IMR-90 (cell line): ENCODE measurements around the gene TULP4. TPM values are rescaled to one million over a fixed set of nuclear protein-coding genes. Genes with fewer than 3 reads are reported as not detected.

Experiments
- ATAC-seq: fragments of 200-7000 bp; cut with Tn5 transposase; 2 replicates; pipeline ENCODE4 v1.9.1; 2020; ENCODE audit warnings: low read depth, mild to moderate bottlenecking, moderate library complexity
- BruUV-seq: library from RNA; stranded (reverse); fragments of 400-500 nt; replicated peaks from 2 replicates; lab custom pipeline; 2021; lab: Mats Ljungman, UMichigan
- CTCF ChIA-PET: fragments of 300-600 bp; formaldehyde crosslinking; extraction: SDS; loops from one replicate; lab custom pipeline; 2021; ENCODE audit warnings: antibody characterized with exemption; lab: Yijun Ruan, JAX
- POLR2A ChIA-PET: fragments of 300-600 bp; sonication (Branson Sonifier 250); formaldehyde crosslinking; loops from one replicate; lab custom pipeline; 2022; ENCODE audit warnings: antibody characterized with exemption; ENCODE audit not compliant: unreplicated experiment; lab: Charles Lee
- DNase-seq: peaks from one replicate; pipeline ENCODE4 v3.0.0; 2013
- H2AFZ ChIP-seq: replicated peaks from 2 replicates; pipeline ENCODE3; 2013; ENCODE audit warnings: low read length, mild to moderate bottlenecking; ENCODE audit not compliant: poor library complexity
- H2AK5ac ChIP-seq: 2 replicates; pipeline ENCODE4 v1.6.1; 2013; ENCODE audit warnings: low read depth, low read length, inconsistent platforms
- H2AK9ac ChIP-seq: replicated peaks from 2 replicates; pipeline ENCODE3; 2013; ENCODE audit warnings: mild to moderate bottlenecking, low read depth, low read length, moderate library complexity; ENCODE audit not compliant: poor library complexity
- H2BK120ac ChIP-seq: 2 replicates; pipeline ENCODE4 v1.6.1; 2013; ENCODE audit warnings: low read depth, low read length, inconsistent platforms
- H2BK15ac ChIP-seq: 3 replicates; pipeline ENCODE4 v1.6.1; 2013; ENCODE audit warnings: low read depth, low read length, inconsistent platforms
- H2BK20ac ChIP-seq: 2 replicates; pipeline ENCODE4 v1.6.1; 2013; ENCODE audit warnings: low read depth, mild to moderate bottlenecking, inconsistent platforms, low read length, moderate library complexity
- H2BK5ac ChIP-seq: 2 replicates; pipeline ENCODE4 v1.6.1; 2013; ENCODE audit warnings: mild to moderate bottlenecking, low read depth, low read length, inconsistent platforms; ENCODE audit not compliant: poor library complexity, severe bottlenecking
- H3K14ac ChIP-seq: replicated peaks from 2 replicates; pipeline ENCODE4 v1.6.1; 2013; ENCODE audit warnings: low read depth, low read length, inconsistent platforms
- H3K18ac ChIP-seq: 2 replicates; pipeline ENCODE4 v1.6.1; 2013; ENCODE audit warnings: low read depth, low read length, control low read depth
- H3K23ac ChIP-seq: 2 replicates; pipeline ENCODE4 v1.6.1; 2013; ENCODE audit warnings: low read depth, low read length, inconsistent platforms
- H3K27ac ChIP-seq: 2 replicates; pipeline ENCODE4 v1.5.1; 2013; ENCODE audit warnings: mild to moderate bottlenecking, control low read depth, low read length; ENCODE audit not compliant: insufficient read depth
- H3K27me3 ChIP-seq: 2 replicates; pipeline ENCODE4 v1.6.1; 2013; ENCODE audit warnings: low read length; ENCODE audit not compliant: control insufficient read depth, insufficient read depth
- H3K36me3 ChIP-seq: 2 replicates; pipeline ENCODE4 v1.6.1; 2013; ENCODE audit warnings: low read length, mixed read lengths; ENCODE audit not compliant: control insufficient read depth, insufficient read depth
- H3K4ac ChIP-seq: 2 replicates; pipeline ENCODE4 v1.6.1; 2013; ENCODE audit warnings: low read depth, low read length, inconsistent platforms
- H3K4me1 ChIP-seq: 2 replicates; pipeline ENCODE4 v1.6.1; 2013; ENCODE audit warnings: low read length, mixed read lengths; ENCODE audit not compliant: control insufficient read depth, insufficient read depth
- H3K4me2 ChIP-seq: 2 replicates; pipeline ENCODE4 v1.6.1; 2013; ENCODE audit warnings: low read depth, mild to moderate bottlenecking, control low read depth, low read length, moderate library complexity
- H3K4me3 ChIP-seq: 2 replicates; pipeline ENCODE4 v1.5.1; 2013; ENCODE audit warnings: low read depth, mild to moderate bottlenecking, control low read depth, low read length, moderate library complexity; ENCODE audit not compliant: insufficient read depth
- H3K56ac ChIP-seq: 2 replicates; pipeline ENCODE4 v1.6.1; 2013; ENCODE audit warnings: low read length, inconsistent platforms; ENCODE audit not compliant: insufficient read depth; ENCODE audit errors: extremely low read depth
- H3K79me1 ChIP-seq, 2 experiments: 2 replicates each; pipeline ENCODE4 v1.6.1; 2013; ENCODE audit warnings: low read length in 2 of 2, inconsistent platforms in 1 of 2, low read depth in 1 of 2
- H3K9ac ChIP-seq: 2 replicates; pipeline ENCODE4 v1.6.1; 2013; ENCODE audit warnings: low read depth, low read length, control low read depth
- H3K9me1 ChIP-seq: 2 replicates; pipeline ENCODE4 v1.6.1; 2013; ENCODE audit warnings: low read length, inconsistent platforms; ENCODE audit not compliant: insufficient read depth
- H3K9me3 ChIP-seq: 2 replicates; pipeline ENCODE4 v1.6.1; 2013; ENCODE audit warnings: low read length; ENCODE audit not compliant: control insufficient read depth, insufficient read depth
- H4K20me1 ChIP-seq: 2 replicates; pipeline ENCODE4 v1.6.1; 2013; ENCODE audit warnings: low read length, inconsistent platforms; ENCODE audit not compliant: insufficient read depth
- H4K5ac ChIP-seq: 2 replicates; pipeline ENCODE4 v1.6.1; 2013; ENCODE audit warnings: mild to moderate bottlenecking, low read depth, low read length, control low read depth
- H4K8ac ChIP-seq, 2 experiments: 2 replicates each; pipeline ENCODE4 v1.6.1; 2013; ENCODE audit warnings: low read depth in 2 of 2, low read length in 2 of 2, control low read depth in 1 of 2, inconsistent platforms in 1 of 2
- H4K91ac ChIP-seq: 2 replicates; pipeline ENCODE4 v1.6.1; 2013; ENCODE audit warnings: low read depth, low read length, inconsistent platforms; ENCODE audit not compliant: insufficient read depth
- BHLHE40 ChIP-seq: fragments of 150-350 bp; IDR thresholded peaks from 2 replicates; pipeline ENCODE4 v1.6.1; 2016; ENCODE audit warnings: mild to moderate bottlenecking, low read depth, low read length
- CEBPB ChIP-seq: IDR thresholded peaks from 2 replicates; pipeline ENCODE4 v1.6.1; 2012; ENCODE audit warnings: low read depth, low read length, improper control_type of control experiment
- CHD1 ChIP-seq: IDR thresholded peaks from 2 replicates; pipeline ENCODE4 v1.6.1; 2012; ENCODE audit warnings: low read depth, low read length, improper control_type of control experiment
- MAFK ChIP-seq: IDR thresholded peaks from 2 replicates; pipeline ENCODE4 v1.6.1; 2012; ENCODE audit warnings: low read depth, low read length, improper control_type of control experiment
- MAZ ChIP-seq: IDR thresholded peaks from 2 replicates; pipeline ENCODE4 v1.6.1; 2012; ENCODE audit warnings: low read depth, mild to moderate bottlenecking, low read length, improper control_type of control experiment, moderate library complexity, borderline replicate concordance
- MXI1 ChIP-seq: IDR thresholded peaks from 2 replicates; pipeline ENCODE4 v1.6.1; 2012; ENCODE audit warnings: low read depth, mild to moderate bottlenecking, low read length, moderate library complexity, borderline replicate concordance
- NFE2L2 ChIP-seq: fragments of 150-350 bp; IDR thresholded peaks from 2 replicates; pipeline ENCODE4 v1.6.1; 2016; ENCODE audit warnings: low read depth, mild to moderate bottlenecking, low read length
- POLR2A ChIP-seq: IDR thresholded peaks from 2 replicates; pipeline ENCODE4 v1.6.1; 2012; ENCODE audit warnings: mild to moderate bottlenecking, low read depth, low read length
- RFX5 ChIP-seq: IDR thresholded peaks from 2 replicates; pipeline ENCODE4 v1.8.0; 2012; ENCODE audit warnings: low read depth, mild to moderate bottlenecking, low read length, moderate library complexity
- SMC3 ChIP-seq: fragments of 150-350 bp; IDR thresholded peaks from 2 replicates; pipeline ENCODE4 v1.6.1; 2016; ENCODE audit warnings: low read depth, mild to moderate bottlenecking, antibody characterized with exemption, low read length, moderate library complexity
- WGBS, 2 experiments: methylation state at CpG; one replicate each; pipeline versions ENCODE4 v1.1.5 to v1.1.7; 2013; ENCODE audit warnings: missing lambda C conversion rate in 2 of 2; ENCODE audit not compliant: insufficient read length in 1 of 2; ENCODE audit errors: extremely low coverage in 2 of 2; 5-methylcytosine and 5-hydroxymethylcytosine counted together
- dilution Hi-C: fragments of 300-500 bp; cut with HindIII; formaldehyde crosslinking; loops from one replicate; pipeline ENCODE4 v1.14.3; 2018; ENCODE audit warnings: low sequenced_read_pairs; ENCODE audit not compliant: unreplicated experiment
- in situ Hi-C: fragments of 300-500 bp; cut with MboI; formaldehyde crosslinking; loops from 3 replicates; pipeline ENCODE4 v1.14.3; 2019; ENCODE audit warnings: low sequenced_read_pairs, inconsistent platforms, mixed read lengths
- intact Hi-C: fragments of 100-400 bp; cut with micrococcal nuclease; formaldehyde crosslinking; loops from 2 replicates; pipeline ENCODE4 v1.10.0; 2022
- polyA plus RNA-seq, 3 experiments: library from polyadenylated mRNA; depleted of rRNA; stranded (reverse); fragments of >200 nt; gene quantifications; 2 replicates each; pipeline ENCODE4 v1.2.3, GENCODE V29; 2012; ENCODE audit warnings: low replicate concordance in 1 of 3
- total RNA-seq: library from RNA; depleted of rRNA; stranded (reverse); fragments of >200 nt; gene quantifications from 2 replicates; pipeline ENCODE4 v1.2.3, GENCODE V29; 2012

Gene TULP4
- total and polyA plus RNA-seq, 2 of the 4 experiments (the other 2 are of a cell fraction): 8.1 to 30.6 TPM

DNA sequence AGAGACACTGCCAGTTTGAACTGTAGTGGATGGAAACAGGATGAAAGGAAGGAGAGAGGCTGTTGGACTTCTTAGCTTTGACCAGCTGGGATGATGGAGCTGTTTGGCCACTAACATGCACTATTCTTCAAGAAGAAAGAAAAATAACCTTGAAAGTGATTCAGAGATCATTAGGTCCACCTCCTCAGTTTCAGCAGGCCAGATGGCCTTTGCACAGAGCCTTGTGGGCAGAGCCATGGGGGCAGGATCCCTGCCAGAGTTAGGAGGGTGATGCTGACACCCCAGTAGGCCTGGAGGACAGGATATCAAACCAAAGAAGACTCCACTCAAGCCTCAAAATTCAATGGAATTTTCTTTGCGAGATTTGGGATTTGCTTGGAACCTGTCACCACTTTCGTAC, 173.2 kb downstream of the TULP4 start:
- ATAC-seq: no peak
- no peak overlapping the region for H3K9ac ChIP-seq
- H2AK5ac ChIP-seq: no peak overlapping the region
- H3K27me3 ChIP-seq: no peaks in the 10 kb centered on the region
- no peak overlapping the region for H2AK9ac ChIP-seq
- H3K18ac ChIP-seq: no peak overlapping the region
- peaks cover 21% of the 10 kb centered on the region for H3K9me1 ChIP-seq
- H3K14ac ChIP-seq: no peak overlapping the region
- H3K36me3 ChIP-seq: peaks cover 10% of the 10 kb centered on the region
- ChIA-PET CTCF (no interaction called here), POLR2A (no interaction called here)
- no peak overlapping the region for H2BK120ac ChIP-seq
- TF ChIP-seq BHLHE40 (no peak), RFX5 (no peak), NFE2L2 (no peak), MXI1 (no peak), SMC3 (no peak), CHD1 (no peak), POLR2A (no peak), MAFK (no peak), MAZ (no peak), CEBPB (no peak)
- no CpG with 5 or more reads among the region's 2 CpGs for WGBS, 2 experiments
- in situ Hi-C loops (no loop called here), dilution Hi-C loops (no loop called here), intact Hi-C loops (loop anchor here (10.0 kb wide), 1 partner anchor 261 kb away; no protein-coding TSS in a partner anchor)
- H2BK15ac ChIP-seq: no peak overlapping the region
- H4K91ac ChIP-seq: no peak overlapping the region
- no peak overlapping the region for H2BK5ac ChIP-seq
- H2BK20ac ChIP-seq: no peak overlapping the region
- H3K9me3 ChIP-seq: no peaks in the 10 kb centered on the region
- no peaks in the 10 kb centered on the region; the same call in 1 of the 2 replicates for H4K20me1 ChIP-seq
- no peak overlapping the region for H3K4me3 ChIP-seq
- no peak overlapping the region for H3K4me2 ChIP-seq
- H2AFZ ChIP-seq: no peak overlapping the region
- no peak overlapping the region for H3K27ac ChIP-seq
- no peak overlapping the region for H4K5ac ChIP-seq
- H3K4me1 ChIP-seq: peaks cover 21% of the 10 kb centered on the region
- no TSS peak for BruUV-seq
- H4K8ac ChIP-seq: no peak overlapping the region
- H3K79me1 ChIP-seq: no peaks in the 10 kb centered on the region; a peak in 1 of 4 replicates
- H3K4ac ChIP-seq: no peak overlapping the region
- DNase-seq: peak; percentile 22
- no peak overlapping the region for H3K23ac ChIP-seq
- H3K56ac ChIP-seq: no peak overlapping the region
